HG03558 (cell line): ENCODE measurements around the gene PTGDS.

ENCODE experiments used
- ATAC-seq: cut with Tn5 transposase; IDR thresholded peaks from one replicate; pipeline ENCODE4 v1.9.1; 2021; ENCODE audit warnings: moderate number of reproducible peaks; ENCODE audit not compliant: unreplicated experiment; ENCODE audit errors: extremely low read depth

Gene PTGDS

DNA sequence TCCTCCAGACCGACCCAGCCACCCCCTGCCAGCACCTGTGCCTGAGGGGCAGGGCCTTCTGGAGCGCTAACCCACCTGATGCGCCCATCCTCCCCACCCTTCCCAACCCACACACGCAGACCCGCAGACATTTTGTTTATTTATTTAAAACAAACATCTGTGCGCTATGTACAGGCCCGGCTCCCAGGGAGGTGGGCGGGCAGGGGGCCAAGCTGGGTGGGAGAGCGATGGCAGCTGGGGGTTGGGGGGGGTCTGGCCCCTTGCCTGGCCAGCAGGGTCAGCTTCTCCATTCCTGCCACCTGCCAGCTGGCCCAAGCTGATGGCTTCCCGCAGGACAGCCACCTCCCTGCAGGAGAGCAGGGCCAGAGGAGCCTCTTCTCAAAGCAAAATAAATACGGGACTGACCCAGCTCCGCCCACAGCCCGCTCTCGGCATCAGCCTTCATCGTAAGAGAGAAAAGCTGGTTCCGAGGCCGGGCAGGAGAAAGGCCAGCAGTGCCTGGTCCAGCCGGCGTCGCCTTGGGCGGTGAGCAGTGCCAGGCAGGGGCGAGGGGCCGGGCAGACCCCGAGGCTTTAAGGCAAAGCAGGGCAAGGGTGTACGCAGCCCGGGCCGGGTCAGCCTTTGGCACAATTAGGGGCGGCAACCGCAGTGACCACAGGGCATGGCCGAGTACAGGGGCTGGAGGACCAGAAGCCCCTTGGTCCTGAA is 30.0 kb downstream of the PTGDS start:
- no peak for ATAC-seq

DNA sequence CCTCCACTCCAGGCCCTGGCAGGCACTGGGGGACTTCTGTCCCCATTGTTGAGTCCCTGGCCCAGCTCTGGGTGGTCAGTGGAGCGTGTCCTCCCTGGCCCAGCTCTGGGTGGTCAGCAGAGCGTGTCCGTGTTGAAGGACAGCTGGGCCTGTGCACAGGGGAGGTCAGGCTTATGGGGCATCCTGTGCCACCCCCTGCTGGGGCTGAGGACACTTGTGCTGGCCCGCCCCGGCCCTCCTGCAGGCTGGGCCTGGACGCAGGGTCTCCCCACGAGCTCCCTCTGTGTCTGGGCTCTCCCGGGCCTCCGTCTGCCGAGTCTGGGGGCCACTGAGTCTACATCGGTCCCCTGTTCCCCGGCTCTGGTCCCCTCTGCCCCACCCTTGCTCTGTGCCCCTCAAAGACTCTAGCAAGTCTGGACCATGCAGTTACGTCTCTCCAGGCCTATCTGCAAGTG is 30.5 kb downstream of the PTGDS start:
- no peak for ATAC-seq

DNA sequence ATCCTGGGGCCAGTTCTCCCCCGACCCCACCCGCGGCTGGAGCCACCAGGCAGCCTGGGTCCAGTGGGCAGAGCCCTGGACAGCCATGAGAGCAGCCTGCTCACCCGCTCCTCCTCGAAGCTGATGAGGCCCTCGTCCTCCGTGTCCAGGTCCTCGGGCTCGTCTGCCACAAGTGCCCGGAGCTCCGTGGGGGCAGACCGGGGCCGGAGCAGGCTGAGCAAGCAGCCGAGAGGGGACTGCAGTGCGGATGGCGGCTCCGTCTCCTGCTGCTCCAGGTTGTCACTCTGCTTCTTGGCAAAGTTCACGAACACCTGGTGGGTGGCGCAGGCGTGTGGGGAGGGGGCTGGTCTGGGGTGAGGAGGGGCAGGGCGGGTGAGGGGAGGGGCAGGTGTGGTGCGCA is 31.0 kb downstream of the PTGDS start:
- ATAC-seq: no peak

DNA sequence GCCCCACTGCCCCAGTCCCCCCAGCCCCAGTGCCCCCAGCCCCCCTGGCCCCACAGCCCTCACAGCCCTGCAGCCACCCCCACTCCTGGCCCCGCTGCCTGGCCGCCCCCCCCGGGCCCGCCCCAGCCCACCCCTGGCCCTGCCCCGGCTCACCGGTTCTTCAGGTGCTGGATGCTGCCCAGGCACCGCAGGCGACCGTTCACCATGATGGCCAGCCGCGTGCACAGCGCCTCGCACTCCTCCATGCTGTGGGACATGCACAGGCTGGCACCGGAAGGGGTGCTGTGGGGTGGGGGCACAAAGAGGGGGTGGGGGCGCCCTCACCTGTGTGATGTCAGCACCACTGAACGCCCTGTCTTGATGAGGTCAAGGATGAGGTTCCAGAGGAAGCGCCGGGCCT is 31.9 kb downstream of the PTGDS start:
- no peak for ATAC-seq

DNA sequence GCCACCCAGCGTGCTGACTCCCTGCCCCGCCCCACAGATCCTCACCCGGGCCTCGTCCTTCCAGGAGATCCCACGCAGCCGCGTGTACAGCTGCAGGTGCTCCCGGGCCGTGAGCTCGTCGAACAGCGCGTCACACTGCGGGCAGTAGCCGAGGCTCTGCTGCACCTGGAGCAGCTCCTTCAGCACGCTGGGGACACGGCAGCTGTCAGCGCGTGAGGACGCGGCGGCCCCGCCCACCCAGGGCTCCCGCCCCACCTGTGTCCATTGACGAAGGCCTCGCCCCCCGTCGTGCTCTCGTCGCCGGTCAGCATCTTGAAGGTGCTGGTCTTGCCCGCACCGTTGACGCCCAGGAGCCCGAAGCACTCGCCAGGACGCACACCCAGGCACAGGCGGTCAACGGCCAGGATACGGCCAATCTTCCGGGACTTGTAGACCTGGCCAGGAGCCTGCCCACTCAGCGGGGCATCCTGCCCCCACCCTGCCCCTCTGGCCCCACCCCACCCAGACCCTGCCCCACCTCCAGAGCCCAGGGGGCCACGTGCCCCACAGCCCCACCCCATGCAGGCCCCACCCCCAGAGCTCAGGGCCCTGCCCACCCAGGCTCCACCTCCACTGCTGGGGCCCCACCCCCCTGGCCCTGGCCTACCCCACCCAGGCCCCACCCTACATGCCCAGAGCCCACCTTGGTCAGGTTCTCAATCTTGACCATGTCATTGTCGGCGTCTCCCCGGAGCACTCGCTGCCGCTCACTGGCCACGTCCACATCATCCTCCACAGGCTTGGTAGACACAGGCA is 32.8 kb downstream of the PTGDS start:
- no peak for ATAC-seq

DNA sequence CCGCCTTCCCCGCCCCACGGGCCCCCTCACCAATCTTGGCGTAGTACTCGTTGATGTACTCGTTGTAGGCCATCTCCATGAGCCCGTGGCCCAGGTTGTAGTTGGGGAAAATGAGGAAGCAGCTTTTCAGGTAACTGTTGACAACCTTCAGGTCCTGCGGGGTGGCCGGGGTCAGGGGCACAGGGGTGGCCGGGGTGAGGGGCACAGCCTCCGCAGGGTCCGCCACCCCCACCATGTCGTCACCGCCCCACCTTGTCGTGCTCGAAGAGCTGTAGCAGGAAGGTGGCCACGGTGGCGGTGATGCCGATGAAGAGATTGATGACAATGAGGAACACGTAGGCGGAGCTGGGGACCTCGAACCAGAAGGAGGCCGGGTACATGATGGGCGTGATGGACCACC is 33.9 kb downstream of the PTGDS start:
- no peak for ATAC-seq

DNA sequence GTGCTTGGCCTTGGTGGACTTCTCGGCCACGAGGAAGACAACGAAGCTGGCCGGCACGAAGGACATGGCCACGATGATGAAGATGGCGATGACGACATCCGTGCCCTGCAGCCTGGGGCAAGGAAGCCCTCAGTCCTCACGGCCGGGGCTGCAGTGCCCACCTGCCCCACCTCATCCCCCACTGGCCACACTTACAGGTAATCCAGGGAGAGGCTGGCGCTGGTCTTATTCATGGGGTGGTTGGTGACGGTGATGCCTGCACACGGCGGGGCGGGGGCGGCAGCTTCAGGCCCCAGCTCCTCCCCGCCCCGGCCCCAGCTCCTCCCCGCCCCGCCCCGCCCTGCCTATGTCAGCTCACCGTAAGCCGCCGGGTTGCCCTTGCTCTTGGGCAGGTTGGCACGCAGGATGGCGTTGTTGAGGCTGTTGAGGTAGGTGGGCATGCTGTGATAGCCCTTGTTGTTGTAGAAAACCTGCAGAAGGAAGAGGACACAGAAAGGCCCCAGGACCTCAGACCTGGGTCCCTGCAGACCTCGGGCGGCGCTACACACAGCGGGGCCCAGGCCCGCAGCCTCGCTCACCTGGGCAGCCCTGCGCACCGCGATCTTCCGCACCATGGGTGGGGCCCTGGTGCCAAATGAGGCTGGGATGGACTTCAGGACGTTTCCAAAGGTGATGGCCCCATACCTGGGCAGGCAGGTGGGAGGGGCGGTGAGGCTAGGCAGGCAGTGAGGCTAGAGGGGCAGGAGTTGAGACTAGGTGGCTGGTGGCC is 34.8 kb downstream of the PTGDS start:
- no peak for ATAC-seq

DNA sequence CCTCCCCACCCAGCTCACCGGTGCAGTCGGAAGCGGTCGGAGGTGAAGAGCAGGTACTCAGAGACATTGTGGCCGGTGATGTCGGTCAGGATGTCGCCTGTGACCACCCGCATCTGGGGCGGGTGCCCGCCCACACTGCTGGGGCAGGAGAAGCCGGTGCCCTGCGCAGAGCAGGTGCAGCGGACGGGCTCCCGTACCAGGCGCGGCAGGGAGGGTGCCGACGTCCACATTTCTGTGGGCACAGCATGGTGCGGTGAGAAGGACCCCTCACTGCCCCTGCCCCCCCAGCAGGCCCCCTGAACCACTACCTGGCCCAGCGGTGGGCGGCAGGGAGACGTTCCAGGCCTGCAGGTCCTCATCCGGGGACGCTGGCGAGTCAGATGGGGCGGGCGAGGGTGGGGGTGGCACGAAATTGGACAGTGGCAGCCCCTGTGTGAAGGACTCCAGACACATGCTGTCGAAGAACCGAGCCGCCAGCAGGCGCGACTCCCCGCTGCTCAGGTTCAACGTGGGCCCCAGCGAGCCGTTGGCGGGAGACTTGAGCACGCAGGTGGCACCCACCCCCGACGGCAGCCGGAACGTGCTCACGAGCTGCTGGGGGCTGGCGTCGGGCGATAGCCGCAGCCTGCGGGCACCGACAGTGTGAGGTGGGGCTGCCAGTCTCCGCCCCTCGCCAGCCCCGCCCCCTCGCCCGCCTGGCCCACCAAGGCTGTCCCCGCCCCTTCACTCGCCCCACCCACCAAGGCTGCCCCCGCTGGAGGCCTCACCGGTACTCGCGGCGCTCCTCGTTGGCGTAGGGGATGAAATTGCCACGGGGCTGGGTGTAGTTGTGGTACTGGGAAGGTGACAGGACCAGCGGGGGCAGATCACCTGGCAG is 35.6 kb downstream of the PTGDS start:
- ATAC-seq: no peak

DNA sequence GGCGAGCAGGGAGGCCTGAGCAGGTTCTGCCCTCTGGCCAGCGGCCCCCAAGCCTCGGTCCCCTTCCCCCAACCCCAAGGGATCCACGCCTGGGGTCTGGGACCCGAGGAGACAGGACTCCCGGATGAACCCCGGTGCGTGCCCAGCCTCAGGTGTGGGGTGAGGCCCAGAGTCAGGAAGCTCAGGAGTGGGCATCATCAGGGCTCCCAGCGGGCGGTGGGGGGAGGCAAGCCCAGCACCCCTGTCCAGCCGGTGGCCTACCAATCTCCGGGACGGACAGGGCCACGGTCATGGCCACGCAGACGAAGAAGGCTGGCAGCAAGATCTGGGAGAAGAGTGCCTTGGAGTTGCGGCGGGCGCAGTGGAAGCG is 36.3 kb downstream of the PTGDS start:
- ATAC-seq: no peak

DNA sequence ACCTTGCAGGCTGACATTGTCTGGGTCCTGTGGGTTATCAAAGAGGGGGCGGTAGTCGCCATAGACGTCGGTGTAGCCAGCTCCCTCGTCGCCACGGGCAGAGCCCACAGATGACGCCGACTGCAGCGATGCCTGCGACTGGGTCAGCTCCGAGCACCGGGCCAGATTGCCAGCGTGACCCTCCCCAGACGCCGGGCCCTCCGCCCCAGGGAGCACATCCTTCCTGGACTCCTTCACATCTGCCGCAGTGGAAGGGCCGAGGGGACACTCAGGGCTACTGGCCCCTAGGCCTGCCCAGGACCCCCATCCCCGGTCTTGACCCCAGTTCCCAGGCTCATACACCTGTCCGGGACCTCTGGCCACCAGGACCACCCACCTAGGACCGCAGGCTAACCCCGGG is 36.9 kb downstream of the PTGDS start:
- no peak for ATAC-seq

DNA sequence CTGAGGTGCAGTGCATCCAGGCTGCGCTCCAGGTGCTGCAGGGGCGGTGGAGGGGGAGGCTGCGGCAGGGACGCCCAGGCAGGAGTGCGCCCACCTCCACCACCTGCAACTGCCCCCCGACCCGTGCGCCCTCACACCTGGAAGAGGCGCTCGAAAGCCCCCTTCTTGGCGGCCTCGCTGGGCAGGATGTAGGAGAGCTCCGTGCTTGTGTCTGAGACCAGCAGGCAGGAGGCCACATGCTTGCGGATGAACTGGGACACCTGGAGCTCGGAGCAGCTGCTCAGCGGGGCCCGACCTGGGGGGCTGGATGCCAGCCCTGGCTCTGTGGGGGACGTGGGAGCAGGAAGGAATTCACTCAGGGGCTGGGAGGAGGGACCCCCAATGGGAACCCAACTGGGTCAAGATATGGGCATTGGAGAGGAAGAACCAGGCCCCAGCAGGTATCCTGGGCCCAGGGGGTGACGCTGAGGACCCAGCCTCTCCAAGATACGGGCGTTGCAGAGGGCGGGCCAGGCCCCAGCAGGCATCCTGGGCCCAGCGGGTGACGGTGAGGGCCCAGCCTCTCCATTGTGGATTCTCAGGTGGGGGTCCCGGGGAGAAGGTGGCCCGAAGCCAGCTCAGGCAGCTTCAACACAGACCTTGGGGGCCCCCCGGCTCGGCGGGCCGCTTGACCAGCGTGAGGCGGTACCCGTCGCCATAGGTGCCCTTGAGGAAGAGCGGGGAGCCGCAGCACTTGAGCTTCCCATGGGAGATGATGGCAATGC is 37.7 kb downstream of the PTGDS start:
- ATAC-seq: no peak

DNA sequence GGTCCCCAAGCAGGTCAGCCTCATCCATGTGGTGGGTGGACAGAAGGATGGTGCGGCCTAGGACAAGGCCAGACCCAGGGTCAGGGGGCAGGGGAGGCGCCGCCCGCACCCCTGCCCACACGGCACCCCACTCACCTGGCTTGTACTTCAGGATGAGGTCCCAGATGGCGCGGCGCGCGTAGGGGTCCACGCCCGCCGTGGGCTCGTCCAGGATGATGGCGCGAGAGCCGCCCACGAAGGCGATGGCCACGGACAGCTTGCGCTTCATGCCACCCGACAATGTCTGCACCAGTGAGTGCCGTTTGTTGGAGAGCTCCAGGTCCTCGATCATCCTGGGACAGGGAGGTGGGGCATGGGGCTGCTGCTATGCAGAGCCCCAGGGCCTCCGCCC is 38.2 kb downstream of the PTGDS start:
- no peak for ATAC-seq

DNA sequence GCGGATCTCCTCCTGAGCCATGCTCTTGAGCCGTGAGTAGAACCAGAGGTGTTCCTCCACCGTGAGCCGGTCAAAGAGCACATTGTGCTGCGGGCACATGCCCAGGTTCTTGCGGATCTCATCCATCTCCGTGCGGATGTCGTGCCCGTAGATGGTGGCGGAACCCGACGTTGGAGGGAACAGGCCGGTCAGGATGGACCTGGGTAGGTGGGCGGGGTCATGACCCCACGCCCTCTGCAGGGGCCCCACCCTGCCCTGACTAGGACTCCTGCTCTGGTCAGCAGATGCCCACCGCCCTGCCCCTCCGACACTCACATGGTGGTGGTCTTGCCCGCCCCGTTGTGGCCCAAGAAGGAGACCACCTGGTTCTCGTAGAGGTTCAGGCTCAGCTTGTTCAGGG is 38.7 kb downstream of the PTGDS start:
- ATAC-seq: no peak

DNA sequence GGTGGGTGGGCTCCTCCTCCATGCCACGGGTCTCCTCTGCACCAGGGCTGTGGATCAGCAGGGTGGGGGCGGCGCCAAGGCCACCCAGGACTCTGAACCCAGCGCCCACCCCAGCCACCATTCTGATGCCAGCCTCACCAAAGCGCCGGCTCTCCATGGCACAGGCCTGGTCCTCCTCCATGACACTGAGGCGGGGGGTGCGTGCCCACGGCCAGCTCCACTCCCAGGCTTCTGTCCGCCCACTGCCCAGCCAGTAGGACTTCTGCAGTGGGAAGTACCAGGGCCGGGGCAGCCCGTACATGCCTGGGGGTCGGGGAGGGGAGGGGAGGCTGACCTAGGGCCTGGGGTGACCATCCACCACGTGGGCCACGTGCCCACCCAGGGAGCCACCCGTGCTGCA is 39.1 kb downstream of the PTGDS start:
- no peak for ATAC-seq

DNA sequence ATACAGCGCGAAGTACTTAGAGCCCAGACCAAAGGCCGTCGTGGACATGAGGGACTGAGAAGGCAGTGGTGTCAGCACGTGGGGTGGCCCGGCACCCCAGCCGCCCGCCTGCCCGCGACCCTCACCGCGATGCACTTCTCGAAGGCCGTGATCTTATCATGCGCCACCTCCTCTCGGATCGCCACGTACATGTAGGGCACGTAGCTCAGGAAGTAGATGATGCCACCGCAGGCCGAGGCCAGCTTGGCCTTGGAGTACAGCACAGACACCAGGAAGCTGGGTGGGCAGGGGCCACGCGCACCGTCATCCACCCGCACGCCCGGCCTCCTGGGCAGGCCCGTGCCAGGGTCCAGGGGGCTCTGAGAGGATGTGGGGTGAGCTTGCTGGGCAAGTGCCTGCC is 39.8 kb downstream of the PTGDS start:
- no peak for ATAC-seq

DNA sequence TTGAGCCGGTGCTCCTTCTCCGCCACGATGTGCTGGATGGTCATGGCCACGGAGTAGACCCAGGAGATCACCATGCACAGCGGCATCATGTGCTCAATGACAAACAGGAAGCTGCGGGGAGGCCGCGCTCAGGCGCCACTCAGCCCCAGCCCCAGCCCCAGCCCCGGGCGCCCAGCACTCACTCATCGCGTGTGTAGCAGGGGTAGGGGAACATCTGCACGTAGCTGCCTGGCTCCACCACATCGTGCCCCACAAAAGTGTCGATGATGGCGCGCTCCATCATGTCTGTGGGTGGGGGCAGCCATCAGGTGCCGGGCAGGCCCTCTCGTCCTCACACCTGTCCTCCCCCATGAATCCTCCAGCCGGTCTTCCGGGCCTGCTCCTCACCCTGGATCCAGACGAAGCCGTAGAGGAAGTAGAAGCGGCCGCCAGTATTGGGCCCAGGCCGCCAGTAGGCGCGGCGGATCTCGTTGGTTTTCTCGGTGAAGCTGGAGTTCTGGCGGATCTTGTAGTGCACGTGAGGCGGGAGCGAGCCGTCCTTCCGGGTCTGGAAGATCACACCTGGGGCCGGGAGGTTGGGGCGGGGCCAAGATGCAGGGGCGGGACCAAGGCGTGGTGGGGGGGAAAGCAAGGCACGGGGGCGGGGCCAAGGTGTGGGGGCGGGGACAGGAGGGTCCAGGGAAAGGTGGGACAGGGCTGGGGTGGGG is 40.6 kb downstream of the PTGDS start:
- ATAC-seq: no peak

DNA sequence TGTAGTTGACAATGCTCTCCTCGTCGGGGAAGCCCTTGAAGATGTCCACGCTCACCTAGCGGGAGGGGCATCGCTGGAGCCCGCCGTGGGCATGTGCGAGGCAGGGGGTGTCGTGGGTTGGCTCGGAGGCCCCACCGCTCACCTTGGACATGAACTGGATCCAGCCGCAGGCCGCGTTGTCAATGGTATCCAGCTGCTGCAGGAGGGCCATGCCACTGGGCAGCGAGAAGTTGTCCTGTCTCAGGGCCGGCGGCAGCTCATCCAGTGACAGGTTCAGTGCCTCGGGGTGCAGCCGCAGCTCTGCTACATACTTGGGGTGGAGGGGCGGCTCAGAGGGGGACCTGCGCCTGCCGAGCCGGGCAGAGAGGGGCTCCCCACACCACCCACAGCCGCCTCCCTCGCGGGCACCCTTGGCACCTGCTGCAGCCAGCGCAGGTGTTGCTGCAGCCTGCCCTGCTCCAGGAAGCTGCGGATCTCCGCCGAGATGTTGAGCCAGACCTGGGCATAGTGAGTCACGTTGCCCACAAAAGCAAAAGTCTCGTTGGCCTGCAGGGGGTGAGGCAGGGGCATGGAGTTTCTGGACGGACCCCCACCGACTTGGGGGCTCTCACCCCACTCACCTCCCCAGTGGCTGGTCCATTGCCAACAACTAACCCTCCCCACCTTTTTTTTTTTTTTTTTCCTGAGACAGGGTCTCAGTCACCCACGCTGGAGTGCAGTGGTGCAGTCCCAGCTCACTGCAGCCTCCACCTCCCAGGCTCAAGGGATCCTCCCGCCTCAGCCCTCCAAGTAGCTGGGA is 41.7 kb downstream of the PTGDS start:
- ATAC-seq: no peak
